Left lobe of liver (tissue), 2 donors: ENCODE results near the gene TEC. TPM values are rescaled to one million over a fixed set of nuclear protein-coding genes. Genes with fewer than 3 reads are reported as not detected.
"Not testable (repeated sequence)": the region's sequence is repeated elsewhere in the genome, so short reads cannot be mapped to it uniquely, and the experiment has no call there.

Source experiments
- ATAC-seq: fragments of 200-7000 bp; cut with Tn5 transposase; one replicate; pipeline ENCODE4 v1.9.1; 2020; ENCODE audit warnings: mild to moderate bottlenecking, moderate library complexity
- DNase-seq: peaks from one replicate; pipeline ENCODE4 v3.0.0-alpha.2; 2020; ENCODE audit warnings: low spot score
- total RNA-seq: library from RNA; stranded (reverse); gene quantifications from one replicate; pipeline ENCODE4 v1.2.1, GENCODE V29; 2021
- donor health status: DM: no; HTN: no; CAD: no; lungs with moderate emphysema.
- donor health status: DM: no; HTN: yes; CAD: no.

TEC gene
- total RNA-seq, 1 donor from 2014 or later, result 3.2 TPM

DNA sequence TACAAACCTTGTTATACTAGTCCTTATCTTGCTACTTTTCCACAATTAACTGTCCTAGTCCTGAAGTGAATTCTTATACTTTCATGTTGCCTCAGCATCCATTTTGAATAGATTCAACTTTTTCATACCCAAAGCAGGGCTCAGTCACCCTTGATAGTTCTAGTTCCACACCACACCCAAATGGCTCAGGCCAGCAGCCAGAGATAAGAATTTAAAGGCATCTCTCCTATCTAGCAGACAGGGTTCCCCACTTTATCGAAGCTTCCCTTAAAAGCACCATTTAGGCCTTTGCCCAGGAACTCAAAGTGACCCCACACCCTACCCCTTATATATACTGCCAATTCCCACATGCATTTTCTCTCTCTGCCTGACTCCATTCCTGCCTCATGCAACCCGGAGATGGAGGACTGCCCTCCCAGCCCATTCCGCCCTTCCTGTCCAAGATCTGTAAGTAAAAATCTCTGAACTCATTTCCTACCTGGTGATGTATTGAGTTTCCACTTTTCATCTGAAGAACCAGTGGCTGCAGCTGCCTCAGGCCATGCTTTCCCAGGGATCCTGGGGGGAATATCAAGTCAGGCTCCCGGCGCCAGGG, 71.9 kb downstream of the TEC start:
- ATAC-seq (no peak), DNase-seq (no peak)

- DNase-seq (no peak), ATAC-seq (no peak)
These were observed 72.7 kb downstream of the TEC start for GRCh38 chr4:48196758-48197504.

DNA sequence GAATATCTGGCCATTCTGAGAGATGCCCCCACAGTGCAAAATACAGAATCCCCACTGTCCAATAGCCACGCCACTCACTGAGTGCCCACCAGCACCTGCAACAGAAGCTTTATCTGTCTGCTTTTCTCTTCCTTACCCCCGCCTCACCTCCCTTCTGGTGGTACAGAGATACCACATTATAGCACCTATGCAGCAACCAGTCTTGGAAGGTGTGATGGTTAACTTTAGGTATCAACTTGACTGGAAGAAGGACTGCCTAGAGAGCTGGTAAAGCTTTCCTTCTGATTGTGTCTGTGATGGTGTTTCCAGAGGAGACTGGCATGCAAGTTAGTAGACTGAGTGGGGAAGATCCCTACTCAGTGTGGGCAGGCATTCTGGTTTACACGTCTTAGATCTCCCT, 73.8 kb downstream of the TEC start:
- ATAC-seq (no peak), DNase-seq (no peak)

- no peak for ATAC-seq
These were observed 74.3 kb downstream of the TEC start for GRCh38 chr4:48195374-48195773.

GRCh38 chr4:48194971-48195370, 74.7 kb downstream of the TEC start:
- DNase-seq (no peak), ATAC-seq (no peak)

More at GRCh38 chr4:48195374-48195773, 74.3 kb downstream of the TEC start:
- no peak for DNase-seq

GRCh38 chr4:48193921-48194468, 75.6 kb downstream of the TEC start:
- ATAC-seq, result no peak

GRCh38 chr4:48193096-48193836, 76.4 kb downstream of the TEC start:
- ATAC-seq (no peak), DNase-seq (no peak)

More at GRCh38 chr4:48193921-48194468, 75.6 kb downstream of the TEC start:
- no peak for DNase-seq

DNA sequence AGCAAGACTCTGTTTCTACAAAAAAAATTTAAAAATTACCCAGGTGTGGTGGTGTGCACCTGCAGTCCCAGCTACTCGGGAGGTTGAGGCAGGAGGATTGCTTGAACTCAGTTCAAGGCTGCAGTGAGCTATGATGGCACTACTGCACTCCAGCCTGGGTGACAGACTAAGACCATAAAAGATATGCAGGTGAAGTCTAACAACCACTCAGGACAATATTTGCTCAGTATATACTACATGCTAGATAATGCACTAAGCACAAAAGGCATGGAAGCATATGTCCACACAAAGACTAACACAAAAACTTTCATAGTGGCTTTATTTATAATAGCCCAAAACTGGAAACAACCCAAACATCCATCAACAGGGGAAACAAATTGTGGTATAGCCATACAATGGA, 77.9 kb downstream of the TEC start:
- DNase-seq, result no peak
- ATAC-seq, result no peak

GRCh38 chr4:48190839-48191238, 78.8 kb downstream of the TEC start:
- no peak for ATAC-seq

GRCh38 chr4:48189731-48190130, 79.9 kb downstream of the TEC start:
- ATAC-seq, result peak; percentile 50
- DNase-seq, result no peak

More at GRCh38 chr4:48190839-48191238, 78.8 kb downstream of the TEC start:
- no peak for DNase-seq

DNA sequence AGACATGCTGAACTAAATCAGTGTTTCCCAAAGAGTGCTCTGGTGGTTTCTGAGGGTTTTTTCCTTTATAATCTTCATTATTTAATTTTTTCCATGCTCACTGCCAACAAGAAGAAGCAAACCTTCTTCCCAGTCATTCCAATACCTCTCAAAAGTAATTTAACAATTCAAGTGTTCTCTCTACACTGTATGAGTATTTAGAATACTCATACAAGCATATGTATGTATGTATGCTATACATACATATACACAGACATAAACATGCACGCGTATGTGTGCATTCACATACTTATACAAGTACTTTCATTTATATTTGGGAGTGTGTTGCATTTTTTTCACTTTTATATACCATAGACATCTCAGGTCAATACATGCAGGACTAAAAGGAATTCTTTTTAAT, 81.2 kb downstream of the TEC start:
- DNase-seq (no peak), ATAC-seq (no peak)

DNA sequence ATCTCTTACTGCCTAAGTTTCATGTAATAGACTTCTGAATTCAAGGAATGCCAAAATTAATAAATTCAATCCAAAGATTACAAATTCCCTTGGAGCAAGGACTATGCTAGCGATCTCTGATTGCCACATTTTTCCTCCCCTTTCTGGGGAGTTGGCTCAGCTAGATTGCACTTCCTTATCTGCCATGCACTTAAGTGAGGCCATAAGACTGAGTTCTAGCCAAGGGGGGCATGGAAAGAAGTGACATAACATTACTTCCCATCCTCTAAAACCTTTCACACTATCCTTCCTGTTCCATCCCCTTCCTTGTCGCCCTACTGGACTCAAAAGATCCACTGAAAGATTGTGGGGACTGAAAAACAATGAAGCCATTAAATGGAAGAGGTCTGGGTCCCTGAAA, 81.8 kb downstream of the TEC start:
- DNase-seq, result no peak

GRCh38 chr4:48187066-48187465, 82.6 kb downstream of the TEC start:
- ATAC-seq, DNase-seq: not testable (repeated sequence)

More for the DNA sequence above, 81.8 kb downstream of the TEC start:
- no peak for ATAC-seq

DNA sequence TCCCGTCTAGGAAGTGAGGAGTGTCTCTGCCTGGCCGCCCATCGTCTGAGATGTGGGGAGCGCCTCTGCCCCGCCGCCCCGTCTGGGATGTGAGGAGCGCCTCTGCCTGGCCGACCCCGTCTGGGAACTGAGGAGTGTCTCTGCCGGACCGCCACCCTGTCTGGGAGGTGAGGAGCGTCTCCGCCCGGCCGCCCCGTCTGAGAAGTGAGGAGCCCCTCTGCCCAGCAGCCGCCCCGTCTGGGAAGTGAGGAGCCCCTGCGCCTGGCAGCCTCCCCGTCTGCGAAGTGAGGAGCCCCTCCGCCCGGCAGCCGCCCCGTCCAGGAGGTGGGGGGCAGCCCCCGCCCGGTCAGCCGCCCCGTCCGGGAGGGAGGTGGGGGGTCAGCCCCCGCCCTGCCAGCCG, 83.2 kb downstream of the TEC start:
- DNase-seq, result not testable (repeated sequence)

DNA sequence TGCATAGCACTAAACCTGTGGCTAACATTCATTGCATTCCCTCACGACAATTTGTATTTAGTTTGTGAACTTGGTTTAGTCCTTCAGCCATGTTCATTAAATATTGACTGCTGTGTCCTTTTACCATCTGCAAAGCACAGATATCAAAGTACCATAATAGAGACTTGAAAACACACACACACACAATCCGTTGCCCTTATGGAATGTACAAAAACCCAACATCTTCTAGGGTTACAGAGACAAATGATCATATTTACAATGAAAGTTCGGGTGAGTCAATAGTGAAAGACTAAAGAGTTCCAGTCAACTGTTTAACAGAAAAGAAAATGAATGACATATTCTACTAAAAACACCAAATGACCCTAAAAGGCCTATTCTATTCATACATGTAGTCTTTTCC, 84.8 kb downstream of the TEC start:
- ATAC-seq (no peak), DNase-seq (no peak)

More for the DNA sequence above, 83.2 kb downstream of the TEC start:
- ATAC-seq, result not testable (repeated sequence)

DNA sequence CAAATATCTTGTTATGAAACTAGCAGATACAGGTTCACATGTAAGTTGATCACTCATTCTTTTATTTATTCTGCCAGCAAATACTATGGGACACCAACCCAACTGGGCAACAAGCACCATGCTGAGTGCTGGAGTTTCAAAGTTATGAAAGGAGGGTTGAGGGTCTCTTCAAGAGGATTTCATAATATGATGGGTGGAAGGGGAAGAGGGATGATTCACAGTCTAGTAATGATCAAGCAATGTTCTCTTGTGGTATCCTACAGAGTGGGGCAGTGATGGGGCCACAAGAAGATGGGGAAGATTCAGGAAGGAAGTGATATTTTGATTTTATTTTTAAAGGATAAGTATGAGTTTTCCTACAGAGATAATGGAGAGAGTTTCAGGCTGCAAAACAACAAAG, 89.4 kb downstream of the TEC start:
- DNase-seq (no peak), ATAC-seq (no peak)

- ATAC-seq (no peak), DNase-seq (no peak)
These were observed 90.7 kb downstream of the TEC start for GRCh38 chr4:48178931-48179330.

DNA sequence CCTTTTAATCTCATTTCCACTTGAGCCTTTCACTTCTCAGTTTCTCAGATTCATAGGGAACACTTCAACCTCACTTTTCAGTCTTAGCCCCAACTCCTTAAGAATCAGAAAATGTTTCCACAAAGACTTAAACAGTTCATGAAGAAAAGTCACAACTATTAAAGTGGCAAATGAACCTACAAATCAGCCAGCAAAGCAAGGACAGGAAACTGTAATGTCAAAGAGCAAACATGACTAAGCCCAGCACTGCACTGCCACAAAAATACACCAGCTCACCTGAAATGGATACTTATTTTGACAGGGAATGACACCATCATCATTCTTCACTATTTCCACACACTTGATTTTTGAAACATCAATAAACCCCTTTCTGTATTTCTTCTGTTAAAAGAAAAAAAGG, 93.8 kb downstream of the TEC start:
- ATAC-seq, result no peak
- DNase-seq, result no peak

GRCh38 chr4:48175328-48175727, 94.3 kb downstream of the TEC start:
- DNase-seq (no peak), ATAC-seq (no peak)

- no peak for ATAC-seq
- DNase-seq, result no peak
These were observed 96.3 kb downstream of the TEC start for GRCh38 chr4:48173056-48173991.
